Caco-2 (cell line): ENCODE measurements around the gene PLCB4. TPM values are rescaled to one million over a fixed set of nuclear protein-coding genes. Genes with fewer than 3 reads are reported as not detected.

Source experiments
- BruUV-seq: library from RNA; stranded (reverse); fragments of 400-500 nt; replicated peaks from 2 replicates; lab custom pipeline; 2021; lab: Mats Ljungman, UMichigan
- CTCF ChIA-PET: fragments of 300-600 bp; sonication (Branson Sonifier 250); formaldehyde crosslinking; loops from one replicate; lab custom pipeline; 2022; ENCODE audit warnings: antibody characterized with exemption; lab: Charles Lee
- POLR2A ChIA-PET: fragments of 300-600 bp; sonication (Branson Sonifier 250); formaldehyde crosslinking; loops from one replicate; lab custom pipeline; 2022; ENCODE audit warnings: antibody characterized with exemption; lab: Charles Lee
- DNase-seq, 2 experiments: peaks; one replicate each; pipeline versions ENCODE4 v3.0.0 to v3.0.0-alpha.2; 2020 to 2022
- H3K27me3 ChIP-seq: replicated peaks from 2 replicates; pipeline ENCODE4 v1.6.0; 2011; ENCODE audit warnings: low read length; ENCODE audit not compliant: control insufficient read depth, insufficient read depth
- H3K36me3 ChIP-seq: 2 replicates; pipeline ENCODE4 v1.5.1; 2011; ENCODE audit warnings: low read length; ENCODE audit not compliant: control insufficient read depth, insufficient read depth
- H3K4me1 ChIP-seq: fragments of 250-450 bp; sonication (Bioruptor Pico); 2 replicates; pipeline ENCODE4 v1.5.1; 2020; ENCODE audit warnings: mild to moderate bottlenecking
- H3K4me3 ChIP-seq: 2 replicates; pipeline ENCODE4 v1.5.1; 2011; ENCODE audit warnings: low read depth, mild to moderate bottlenecking, control low read depth, low read length
- H3K9me3 ChIP-seq: fragments of 250-450 bp; sonication (Bioruptor Pico); 2 replicates; pipeline ENCODE4 v1.5.1; 2020; ENCODE audit warnings: mild to moderate bottlenecking, moderate library complexity
- H3K27ac Mint-ChIP-seq: one replicate; pipeline ENCODE4 v1.8.0; 2022; ENCODE audit warnings: mixed read lengths; ENCODE audit not compliant: unreplicated experiment
- H3K27me3 Mint-ChIP-seq: one replicate; pipeline ENCODE4 v1.8.0; 2022; ENCODE audit warnings: mixed read lengths; ENCODE audit not compliant: insufficient read depth, unreplicated experiment
- H3K36me3 Mint-ChIP-seq: one replicate; pipeline ENCODE4 v1.8.0; 2022; ENCODE audit warnings: mild to moderate bottlenecking, mixed read lengths; ENCODE audit not compliant: insufficient read depth, unreplicated experiment
- H3K4me1 Mint-ChIP-seq: one replicate; pipeline ENCODE4 v1.8.0; 2022; ENCODE audit warnings: low read depth, mixed read lengths; ENCODE audit not compliant: unreplicated experiment
- H3K4me3 Mint-ChIP-seq: one replicate; pipeline ENCODE4 v1.8.0; 2022; ENCODE audit warnings: mild to moderate bottlenecking, moderate library complexity, mixed read lengths; ENCODE audit not compliant: unreplicated experiment
- H3K9me3 Mint-ChIP-seq: one replicate; pipeline ENCODE4 v1.8.0; 2022; ENCODE audit warnings: mixed read lengths; ENCODE audit not compliant: unreplicated experiment
- CTCF ChIP-seq, 2 experiments: fragments of 200-600 bp in 1 of 2; IDR thresholded peaks; 1 replicate in 1 of 2; 2 replicates in 1 of 2; pipeline versions ENCODE4 v1.5.1 to v1.8.0; 2011 to 2022; ENCODE audit warnings: antibody characterized with exemption in 1 of 2, control low read depth in 1 of 2, inconsistent platforms in 1 of 2, low read depth in 1 of 2, low read length in 1 of 2, mild to moderate bottlenecking in 1 of 2, moderate library complexity in 1 of 2; ENCODE audit not compliant: insufficient read depth in 1 of 2, severe bottlenecking in 1 of 2, unreplicated experiment in 1 of 2
- intact Hi-C: fragments of 100-400 bp; cut with micrococcal nuclease; formaldehyde crosslinking; loops from one replicate; pipeline ENCODE4 v1.10.0; 2022; ENCODE audit not compliant: unreplicated experiment
- total RNA-seq: library from RNA; stranded (reverse); gene quantifications from 2 replicates; pipeline ENCODE4 v1.2.3, GENCODE V29; 2022

PLCB4 gene
- total RNA-seq, 1 experiment from 2014 or later: 3.0 TPM

GRCh38 chr20:9028419-9028818 is 40.5 kb upstream of the PLCB4 start:
- Histone ChIP-seq H3K36me3 (no peaks in the 10 kb centered on the region), H3K4me3 (no peak overlapping the region), H3K27me3 (no peaks in the 10 kb centered on the region; the same call in 1 of the 2 replicates), H3K4me1 (no peaks in the 10 kb centered on the region), H3K9me3 (no peaks in the 10 kb centered on the region)
- intact Hi-C loops: no loop called here
- no peaks in the 10 kb centered on the region for H3K4me1 Mint-ChIP-seq
- CTCF ChIA-PET: no interaction called here
- peaks cover 6% of the 10 kb centered on the region for H3K27me3 Mint-ChIP-seq
- no peak for TF ChIP-seq CTCF (IDR thresholded peaks at IDR 0.05; ENCODE audit: insufficient read depth in 1 of 2, low read depth in 1 of 2, low read length in 1 of 2, severe bottlenecking in 1 of 2, unreplicated experiment in 1 of 2)
- no peaks in the 10 kb centered on the region for H3K9me3 Mint-ChIP-seq
- no peak overlapping the region for H3K27ac Mint-ChIP-seq
- no TSS peak for BruUV-seq
- POLR2A ChIA-PET: no interaction called here
- H3K36me3 Mint-ChIP-seq: no peaks in the 10 kb centered on the region
- no peak overlapping the region for H3K4me3 Mint-ChIP-seq
- no peak for DNase-seq

GRCh38 chr20:9031991-9032390 is 36.9 kb upstream of the PLCB4 start:
- no TSS peak for BruUV-seq
- Histone ChIP-seq H3K4me1 (no peaks in the 10 kb centered on the region), H3K4me3 (no peak overlapping the region), H3K36me3 (no peaks in the 10 kb centered on the region), H3K27me3 (no peaks in the 10 kb centered on the region; the same call in 1 of the 2 replicates), H3K9me3 (no peaks in the 10 kb centered on the region)
- intact Hi-C loops: no loop called here
- Mint-ChIP-seq H3K27ac (no peak overlapping the region), H3K4me3 (no peak overlapping the region), H3K4me1 (no peaks in the 10 kb centered on the region), H3K9me3 (no peaks in the 10 kb centered on the region), H3K27me3 (peaks cover 2% of the 10 kb centered on the region), H3K36me3 (no peaks in the 10 kb centered on the region)
- CTCF ChIA-PET: no interaction called here
- TF ChIP-seq CTCF (IDR thresholded peaks at IDR 0.05; ENCODE audit: insufficient read depth in 1 of 2, low read depth in 1 of 2, low read length in 1 of 2, severe bottlenecking in 1 of 2, unreplicated experiment in 1 of 2): no peak
- POLR2A ChIA-PET: no interaction called here
- DNase-seq: no peak

GRCh38 chr20:9032758-9033157 is 36.1 kb upstream of the PLCB4 start:
- no TSS peak for BruUV-seq
- Mint-ChIP-seq H3K9me3 (no peaks in the 10 kb centered on the region), H3K27ac (no peak overlapping the region), H3K36me3 (no peaks in the 10 kb centered on the region), H3K4me3 (no peak overlapping the region), H3K27me3 (peaks cover 2% of the 10 kb centered on the region), H3K4me1 (no peaks in the 10 kb centered on the region)
- ChIA-PET CTCF (no interaction called here), POLR2A (no interaction called here)
- no peak for DNase-seq
- Histone ChIP-seq H3K9me3 (no peaks in the 10 kb centered on the region), H3K27me3 (no peaks in the 10 kb centered on the region; the same call in 1 of the 2 replicates), H3K4me3 (no peak overlapping the region), H3K36me3 (no peaks in the 10 kb centered on the region), H3K4me1 (no peaks in the 10 kb centered on the region)
- intact Hi-C loops: no loop called here
- no peak for TF ChIP-seq CTCF (IDR thresholded peaks at IDR 0.05; ENCODE audit: insufficient read depth in 1 of 2, low read depth in 1 of 2, low read length in 1 of 2, severe bottlenecking in 1 of 2, unreplicated experiment in 1 of 2)
